Tibial nerve (tissue), 4 donors: ENCODE results near the gene SYCE1. TPM values are rescaled to one million over a fixed set of nuclear protein-coding genes. Genes with fewer than 3 reads are reported as not detected.
"Not testable (repeated sequence)": the region's sequence is repeated elsewhere in the genome, so short reads cannot be mapped to it uniquely, and the experiment has no call there.

Experiments used
- DNase-seq, 2 donors: peaks; one replicate each; pipeline ENCODE4 v3.0.0-alpha.2; 2019; ENCODE audit warnings: low spot score in 2 of 2
- H3K27ac ChIP-seq, 4 donors: fragments of 200-600 bp; sonication (generic) in 3 of 4; one replicate each; pipeline ENCODE4 v1.5.1; 2017 to 2019; ENCODE audit warnings: mild to moderate bottlenecking in 1 of 4
- H3K27me3 ChIP-seq, 2 donors: fragments of 200-600 bp; sonication (generic) in 1 of 2; one replicate each; pipeline versions ENCODE4 v1.5.1 to v1.6.0; 2017 to 2019
- H3K36me3 ChIP-seq, 3 donors: fragments of 200-600 bp; sonication (generic); one replicate each; pipeline ENCODE4 v1.5.1; 2018 to 2019
- H3K4me1 ChIP-seq, 4 donors: fragments of 200-600 bp; sonication (generic) in 3 of 4; one replicate each; pipeline ENCODE4 v1.5.1; 2017 to 2019
- H3K4me3 ChIP-seq, 4 donors: fragments of 200-600 bp; sonication (generic) in 3 of 4; one replicate each; pipeline ENCODE4 v1.5.1; 2017 to 2019; ENCODE audit warnings: mild to moderate bottlenecking in 1 of 4, moderate library complexity in 1 of 4
- H3K9me3 ChIP-seq, 4 donors: fragments of 200-600 bp; sonication (generic) in 3 of 4; one replicate each; pipeline ENCODE4 v1.5.1; 2017 to 2019
- CTCF ChIP-seq, 5 experiments: fragments of 200-600 bp in 3 of 5; fragments of 450-650 bp in 2 of 5; sonication (generic) in 3 of 5; IDR thresholded peaks; one replicate each; pipeline ENCODE4 v1.5.1; 2016 to 2019; ENCODE audit warnings: antibody characterized with exemption in 5 of 5, mild to moderate bottlenecking in 3 of 5, moderate library complexity in 2 of 5
- EP300 ChIP-seq, 2 donors: sonication (generic); formaldehyde crosslinking; IDR thresholded peaks; one replicate each; pipeline ENCODE4 v1.6.1; 2017; ENCODE audit warnings: antibody characterized with exemption in 2 of 2, mild to moderate bottlenecking in 1 of 2
- POLR2A ChIP-seq, 2 donors: fragments of 450-650 bp; IDR thresholded peaks; one replicate each; pipeline ENCODE4 v1.6.1; 2017; ENCODE audit warnings: antibody characterized with exemption in 2 of 2, mild to moderate bottlenecking in 2 of 2, moderate library complexity in 2 of 2
- WGBS, 2 donors: methylation state at CpG; one replicate each; pipeline ENCODE4 v1.1.5; 2018; 5-methylcytosine and 5-hydroxymethylcytosine counted together
- total RNA-seq, 4 donors: library from RNA; depleted of rRNA; stranded (reverse); fragments of >200 nt; gene quantifications; one replicate each; pipeline ENCODE4 v1.1.0, GENCODE V29; 2016

SYCE1 gene
- total RNA-seq, 4 donors from 2014 or later, result 3.5 TPM; not detected in 3

GRCh38 chr10:133600657-133601056, 35.3 kb upstream of the SYCE1 start:
- WGBS, 2 donors, result 54 to 59% methylated on average over 3 of the region's 3 CpGs
- Histone ChIP-seq H3K4me3 (no peak overlapping the region), H3K27ac (no peak overlapping the region), H3K36me3 (no peaks in the 10 kb centered on the region), H3K4me1 (no peaks in the 10 kb centered on the region), H3K9me3 (no peaks in the 10 kb centered on the region), H3K27me3 (no peaks in the 10 kb centered on the region)
- no peak for DNase-seq
- TF ChIP-seq POLR2A (IDR thresholded peaks at IDR 0.05) (no peak), CTCF (IDR thresholded peaks at IDR 0.05) (no peak), EP300 (IDR thresholded peaks at IDR 0.05) (no peak)

- H3K36me3 ChIP-seq, H3K27ac ChIP-seq, H3K9me3 ChIP-seq, H3K4me1 ChIP-seq, H3K27me3 ChIP-seq, H3K4me3 ChIP-seq, DNase-seq: not testable (repeated sequence)
- 74 to 79% methylated on average over 8 of the region's 8 CpGs for WGBS, 2 donors
Observed at GRCh38 chr10:133599869-133600268, 34.5 kb upstream of the SYCE1 start.

- Histone ChIP-seq H3K9me3 (no peaks in the 10 kb centered on the region), H3K27ac (no peak overlapping the region), H3K4me1 (no peaks in the 10 kb centered on the region), H3K4me3 (no peak overlapping the region), H3K27me3 (no peaks in the 10 kb centered on the region), H3K36me3 (no peaks in the 10 kb centered on the region)
- TF ChIP-seq CTCF (IDR thresholded peaks at IDR 0.05), result no peak
- TF ChIP-seq EP300 (IDR thresholded peaks at IDR 0.05), result no peak
- TF ChIP-seq POLR2A (IDR thresholded peaks at IDR 0.05), result no peak
- no peak for DNase-seq
- WGBS, 2 donors, result 74% methylated on average over 6 of the region's 6 CpGs
Observed at GRCh38 chr10:133592716-133593115, 27.3 kb upstream of the SYCE1 start.

DNA sequence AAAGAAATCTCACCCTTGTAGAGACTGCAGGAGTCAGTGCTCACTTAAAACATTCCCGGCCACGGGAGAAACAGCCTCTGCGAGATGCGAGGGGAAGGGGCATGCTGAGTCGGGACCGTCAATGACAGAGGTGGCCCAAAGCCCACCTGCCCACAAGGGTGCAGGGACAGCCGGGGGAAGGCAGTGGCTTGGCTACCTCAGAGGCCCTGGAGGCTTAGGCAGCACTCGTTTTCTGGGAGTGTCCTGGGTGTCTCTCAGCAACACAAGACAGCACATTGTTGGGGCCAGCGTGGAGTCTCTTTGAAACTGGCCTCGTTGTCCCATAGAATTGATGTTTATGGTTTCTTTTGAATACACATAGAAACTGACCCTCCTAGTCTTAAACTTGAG, 25.6 kb upstream of the SYCE1 start:
- H3K9me3 ChIP-seq, result no peaks in the 10 kb centered on the region
- WGBS, 2 donors, result 69 to 73% methylated on average over 3 to 10 of the region's 10 CpGs
- no peak for DNase-seq
- H3K4me1 ChIP-seq, result no peaks in the 10 kb centered on the region
- no peak for TF ChIP-seq POLR2A (IDR thresholded peaks at IDR 0.05)
- no peak for TF ChIP-seq EP300 (IDR thresholded peaks at IDR 0.05)
- no peak for TF ChIP-seq CTCF (IDR thresholded peaks at IDR 0.05)
- no peaks in the 10 kb centered on the region for H3K36me3 ChIP-seq
- no peak overlapping the region for H3K4me3 ChIP-seq
- H3K27me3 ChIP-seq, result no peaks in the 10 kb centered on the region
- H3K27ac ChIP-seq, result no peak overlapping the region

- no peak for DNase-seq
- Histone ChIP-seq H3K9me3 (peaks cover 0 to 2% (median 0%) of the 10 kb centered on the region in 4 donors), H3K4me3 (no peak overlapping the region), H3K27me3 (no peaks in the 10 kb centered on the region), H3K27ac (no peak overlapping the region), H3K36me3 (no peaks in the 10 kb centered on the region), H3K4me1 (no peaks in the 10 kb centered on the region)
- WGBS, 2 donors, result 59 to 75% methylated on average over 5 to 12 of the region's 13 CpGs
- TF ChIP-seq CTCF (IDR thresholded peaks at IDR 0.05) (no peak), EP300 (IDR thresholded peaks at IDR 0.05) (no peak), POLR2A (IDR thresholded peaks at IDR 0.05) (no peak)
Observed at GRCh38 chr10:133590226-133590969, 25.0 kb upstream of the SYCE1 start.

DNA sequence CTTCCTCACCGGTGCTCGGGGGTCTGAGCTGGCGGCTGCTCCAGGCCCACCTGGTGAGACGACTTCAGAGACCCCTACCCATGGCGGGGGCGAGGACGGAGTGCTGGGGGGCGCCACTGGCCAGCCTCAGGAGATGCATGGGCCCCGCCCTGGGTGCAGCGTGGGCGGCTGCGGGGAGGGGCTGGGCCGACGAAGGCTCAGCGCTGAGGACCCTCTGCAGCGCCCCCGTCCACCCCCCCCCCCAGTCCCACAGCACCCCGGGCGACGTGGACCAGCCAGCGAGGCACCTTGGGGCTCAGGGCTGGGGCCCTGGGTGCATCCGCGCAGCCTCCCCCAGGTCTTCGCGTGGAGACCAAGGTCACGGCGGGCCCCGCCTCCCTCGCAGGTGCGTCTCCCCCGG, 11.7 kb upstream of the SYCE1 start:
- DNase-seq, H3K27ac ChIP-seq, H3K36me3 ChIP-seq, H3K4me3 ChIP-seq, H3K4me1 ChIP-seq, H3K27me3 ChIP-seq: not testable (repeated sequence)
- peaks cover 0 to 40% (median 3%) of the 10 kb centered on the region in 4 donors for H3K9me3 ChIP-seq
- no CpG with 5 or more reads among the region's 31 CpGs for WGBS, 2 donors

GRCh38 chr10:133573460-133573859, 8.1 kb upstream of the SYCE1 start:
- H3K27ac ChIP-seq, DNase-seq, H3K36me3 ChIP-seq, H3K4me1 ChIP-seq, H3K4me3 ChIP-seq, H3K27me3 ChIP-seq: not testable (repeated sequence)
- 73 to 85% methylated on average over 1 of the region's 1 CpG for WGBS, 2 donors
- H3K9me3 ChIP-seq, result peaks cover 0 to 26% (median 3%) of the 10 kb centered on the region in 4 donors

DNA sequence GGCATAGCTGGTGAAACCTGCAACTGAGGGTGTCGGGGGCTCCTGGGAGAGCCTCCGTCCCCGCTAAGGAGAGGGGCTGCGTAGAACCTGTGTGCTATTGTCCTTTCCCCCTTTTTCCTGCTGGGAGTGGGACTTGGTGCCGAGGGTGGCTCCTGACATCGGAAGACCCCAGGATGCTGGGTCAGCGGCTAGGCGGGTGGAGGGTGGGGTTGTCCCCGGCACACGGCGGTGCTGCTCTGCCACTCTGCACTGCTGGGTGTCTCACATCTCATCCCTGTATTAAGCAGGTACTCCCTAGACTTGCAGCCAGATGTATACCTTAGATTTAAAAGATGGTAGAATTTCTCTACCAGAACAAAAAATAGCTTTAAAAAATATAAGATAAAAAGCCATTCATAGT, 6.7 kb upstream of the SYCE1 start:
- H3K4me3 ChIP-seq, H3K27ac ChIP-seq, H3K36me3 ChIP-seq, H3K4me1 ChIP-seq, DNase-seq, H3K27me3 ChIP-seq: not testable (repeated sequence)
- WGBS, 2 donors, result 90 to 100% methylated on average over 10 to 11 of the region's 11 CpGs
- peaks cover 0 to 36% (median 3%) of the 10 kb centered on the region in 4 donors for H3K9me3 ChIP-seq

- WGBS, 2 donors, result 73% methylated on average over 17 of the region's 21 CpGs; no CpG with 5 or more reads in 1 of the 2 donors
- not testable (repeated sequence) for DNase-seq, H3K27ac ChIP-seq, H3K36me3 ChIP-seq, H3K4me1 ChIP-seq, H3K27me3 ChIP-seq, H3K4me3 ChIP-seq
- H3K9me3 ChIP-seq, result peaks cover 0 to 52% (median 3%) of the 10 kb centered on the region in 4 donors
Observed at GRCh38 chr10:133569801-133570200, 4.4 kb upstream of the SYCE1 start.
